Measurements from ENCODE around the gene TTC34. TPM values are rescaled to one million over a fixed set of nuclear protein-coding genes. Genes with fewer than 3 reads are reported as not detected.
"Not testable (repeated sequence)": the region's sequence is repeated elsewhere in the genome, so short reads cannot be mapped to it uniquely, and the experiment has no call there.

Gene TTC34
- polyA plus RNA-seq, 3 donors = 0.03 to 1.00 TPM; not detected in 1

DNA sequence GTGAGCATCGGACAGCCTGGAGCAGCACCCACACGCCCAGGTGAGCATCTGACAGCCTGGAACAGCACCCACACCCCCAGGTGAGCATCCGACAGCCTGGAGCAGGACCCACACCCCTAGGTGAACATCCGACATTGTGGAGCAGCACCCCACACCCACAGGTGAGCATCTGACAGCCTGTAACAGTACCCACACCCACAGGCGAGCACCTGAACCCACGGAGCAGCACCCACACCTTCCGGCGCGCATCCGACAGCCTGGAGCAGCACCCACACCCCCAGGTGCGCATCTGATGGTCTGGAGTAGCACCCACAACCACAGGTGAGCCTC, 113.2 kb downstream of the TTC34 start:
- H3K27ac Mint-ChIP-seq; H3K4me1 ChIP-seq (ENCODE audit: control insufficient read depth in 1 of 2, insufficient read depth in 2 of 2, low read length in 2 of 2); H3K36me3 ChIP-seq (replicated peaks in 1 of 2; ENCODE audit: control insufficient read depth in 1 of 2, insufficient read depth in 2 of 2, low read length in 2 of 2); H3K4me3 Mint-ChIP-seq; H2AFZ ChIP-seq (ENCODE audit: insufficient read depth, low read depth, low read length, poor library complexity, severe bottlenecking); H3K27ac ChIP-seq (ENCODE audit: low read depth in 1 of 2, low read length in 2 of 2); H3K79me2 ChIP-seq (ENCODE audit: insufficient read depth, low read length); H3K9ac ChIP-seq (ENCODE audit: insufficient read depth, low read length, poor library complexity, severe bottlenecking); H3K36me3 Mint-ChIP-seq; H3K9me3 Mint-ChIP-seq; intact Hi-C loops (cut with micrococcal nuclease); H4K20me1 ChIP-seq (ENCODE audit: insufficient read depth, low read length); H3K9me3 ChIP-seq (replicated peaks in 1 of 2; ENCODE audit: control insufficient read depth in 1 of 2, insufficient read depth in 1 of 2, low read length in 2 of 2); H3K27me3 Mint-ChIP-seq (ENCODE audit: low read depth in 3 of 3); DNase-seq; H3K4me3 ChIP-seq (replicated peaks in 1 of 3; ENCODE audit: low read depth in 2 of 3, low read length in 3 of 3); H3K27me3 ChIP-seq (ENCODE audit: control insufficient read depth in 2 of 2, insufficient read depth in 2 of 2, low read length in 2 of 2); H3K4me1 Mint-ChIP-seq; H3K4me2 ChIP-seq (replicated peaks; ENCODE audit: extremely low read depth, low read length, poor library complexity, severe bottlenecking): not testable (repeated sequence)
- whole genome bisulfite sequencing (ENCODE audit: insufficient coverage) = 70% methylated on average over 2 of the region's 11 CpGs

DNA sequence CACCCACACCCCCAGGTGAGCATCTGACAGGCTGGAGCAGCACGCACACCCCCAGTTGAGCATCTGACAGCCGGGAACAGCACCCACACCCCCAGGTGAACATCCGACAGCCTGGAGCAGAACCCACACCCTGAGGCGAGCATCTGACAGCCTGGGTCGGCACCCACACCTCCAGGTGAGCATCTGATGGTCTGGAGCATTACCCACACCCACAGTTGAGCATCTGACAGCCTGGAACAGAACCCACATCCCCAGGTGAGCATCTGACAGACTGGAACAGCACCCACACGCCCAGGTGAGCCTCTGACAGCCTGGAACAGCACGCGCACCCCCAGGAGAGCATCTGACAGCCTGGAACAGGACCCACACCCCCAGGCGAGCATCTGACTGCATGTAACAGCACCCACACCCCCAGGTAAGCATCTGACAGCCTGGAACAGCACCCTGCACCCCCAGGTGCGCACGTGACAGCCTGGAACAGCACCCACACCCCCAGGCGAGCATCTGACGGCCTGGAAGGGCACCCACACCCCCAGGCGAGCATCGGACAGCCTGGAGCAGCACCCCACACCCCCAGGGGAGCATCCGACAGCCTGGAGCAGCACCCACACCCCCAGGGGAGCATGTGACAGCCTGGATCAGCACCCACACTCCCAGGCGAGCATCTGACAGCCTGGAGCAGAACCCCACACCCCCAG, 113.7 kb downstream of the TTC34 start:
- H3K27me3 ChIP-seq (ENCODE audit: control insufficient read depth in 2 of 2, insufficient read depth in 2 of 2, low read length in 2 of 2); H4K20me1 ChIP-seq (ENCODE audit: insufficient read depth, low read length); H3K9me3 Mint-ChIP-seq; DNase-seq; H2AFZ ChIP-seq (ENCODE audit: insufficient read depth, low read depth, low read length, poor library complexity, severe bottlenecking); H3K27ac ChIP-seq (ENCODE audit: low read depth in 1 of 2, low read length in 2 of 2); H3K9ac ChIP-seq (ENCODE audit: insufficient read depth, low read length, poor library complexity, severe bottlenecking); H3K9me3 ChIP-seq (replicated peaks in 1 of 2; ENCODE audit: control insufficient read depth in 1 of 2, insufficient read depth in 1 of 2, low read length in 2 of 2); H3K4me1 Mint-ChIP-seq; H3K4me3 Mint-ChIP-seq; H3K4me3 ChIP-seq (replicated peaks in 1 of 3; ENCODE audit: low read depth in 2 of 3, low read length in 3 of 3); H3K27me3 Mint-ChIP-seq (ENCODE audit: low read depth in 3 of 3); H3K36me3 Mint-ChIP-seq; H3K4me1 ChIP-seq (ENCODE audit: control insufficient read depth in 1 of 2, insufficient read depth in 2 of 2, low read length in 2 of 2); H3K79me2 ChIP-seq (ENCODE audit: insufficient read depth, low read length); H3K27ac Mint-ChIP-seq; intact Hi-C loops (cut with micrococcal nuclease); H3K36me3 ChIP-seq (replicated peaks in 1 of 2; ENCODE audit: control insufficient read depth in 1 of 2, insufficient read depth in 2 of 2, low read length in 2 of 2); H3K4me2 ChIP-seq (replicated peaks; ENCODE audit: extremely low read depth, low read length, poor library complexity, severe bottlenecking): not testable (repeated sequence)
- 32% methylated on average over 8 of the region's 17 CpGs for WGBS (ENCODE audit: insufficient coverage)

DNA sequence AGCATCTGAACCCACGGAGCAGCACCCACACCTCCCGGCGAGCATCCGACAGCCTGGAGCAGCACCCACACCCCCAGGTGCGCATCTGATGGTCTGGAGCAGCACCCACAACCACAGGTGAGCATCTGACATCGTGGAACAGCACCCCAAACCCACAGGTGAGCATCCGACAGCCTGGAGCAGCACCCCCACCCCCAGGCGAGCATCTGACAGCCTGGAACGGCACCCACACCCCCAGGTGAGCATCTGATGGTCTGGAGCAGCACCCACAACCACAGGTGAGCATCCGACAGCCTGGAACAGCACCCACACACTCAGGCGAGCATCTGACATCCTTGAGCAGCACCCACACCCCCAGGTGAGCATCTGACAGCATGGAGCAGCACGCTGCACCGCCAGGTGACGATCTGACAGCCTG, 114.3 kb downstream of the TTC34 start:
- H4K20me1 ChIP-seq (ENCODE audit: insufficient read depth, low read length); DNase-seq; H3K4me2 ChIP-seq (replicated peaks; ENCODE audit: extremely low read depth, low read length, poor library complexity, severe bottlenecking); H3K4me3 ChIP-seq (replicated peaks in 1 of 3; ENCODE audit: low read depth in 2 of 3, low read length in 3 of 3); H3K9me3 Mint-ChIP-seq; H3K27me3 Mint-ChIP-seq (ENCODE audit: low read depth in 3 of 3); H3K36me3 ChIP-seq (replicated peaks in 1 of 2; ENCODE audit: control insufficient read depth in 1 of 2, insufficient read depth in 2 of 2, low read length in 2 of 2); H3K36me3 Mint-ChIP-seq; H3K27ac ChIP-seq (ENCODE audit: low read depth in 1 of 2, low read length in 2 of 2); H3K4me1 ChIP-seq (ENCODE audit: control insufficient read depth in 1 of 2, insufficient read depth in 2 of 2, low read length in 2 of 2); intact Hi-C loops (cut with micrococcal nuclease); H3K27ac Mint-ChIP-seq; H3K4me1 Mint-ChIP-seq; H3K9me3 ChIP-seq (replicated peaks in 1 of 2; ENCODE audit: control insufficient read depth in 1 of 2, insufficient read depth in 1 of 2, low read length in 2 of 2); H2AFZ ChIP-seq (ENCODE audit: insufficient read depth, low read depth, low read length, poor library complexity, severe bottlenecking); H3K27me3 ChIP-seq (ENCODE audit: control insufficient read depth in 2 of 2, insufficient read depth in 2 of 2, low read length in 2 of 2); H3K9ac ChIP-seq (ENCODE audit: insufficient read depth, low read length, poor library complexity, severe bottlenecking); H3K79me2 ChIP-seq (ENCODE audit: insufficient read depth, low read length): not testable (repeated sequence)
- H3K4me3 Mint-ChIP-seq = peak overlapping the region in 1 of 2 donors; percentile 4
- WGBS (ENCODE audit: insufficient coverage) = 46% methylated on average over 8 of the region's 14 CpGs

DNA sequence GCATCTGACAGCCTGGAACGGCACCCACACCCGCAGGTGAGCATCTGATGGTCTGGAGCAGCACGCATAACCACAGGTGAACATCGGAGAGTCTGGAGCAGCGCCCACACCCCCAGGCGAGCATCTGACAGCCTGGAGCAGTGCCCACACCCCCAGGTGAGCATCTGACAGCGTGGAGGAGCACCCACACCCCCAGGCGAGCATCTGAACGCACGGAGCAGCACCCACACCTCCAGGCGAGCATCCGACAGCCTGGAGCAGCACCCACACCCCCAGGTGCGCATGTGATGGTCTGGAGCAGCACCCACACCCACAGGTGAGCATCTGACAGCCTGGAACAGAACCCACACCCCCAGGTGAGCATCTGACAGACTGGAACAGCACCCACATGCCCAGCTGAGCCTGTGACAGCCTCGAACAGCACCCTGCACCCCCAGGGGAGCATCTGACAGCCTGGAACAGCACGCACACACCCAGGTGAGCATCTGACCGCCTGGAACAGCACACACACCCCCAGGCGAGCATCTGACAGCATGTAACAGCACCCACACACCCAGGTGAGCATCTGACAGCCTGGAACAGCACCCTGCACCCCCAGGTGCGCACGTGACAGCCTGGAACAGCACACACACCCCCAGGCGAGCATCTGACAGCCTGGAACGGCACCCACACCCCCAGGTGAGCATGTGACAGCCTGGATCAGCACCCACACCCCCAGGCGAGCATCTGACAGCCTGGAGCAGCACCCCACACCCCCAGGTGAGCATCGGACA, 115.2 kb downstream of the TTC34 start:
- H3K4me2 ChIP-seq (replicated peaks; ENCODE audit: extremely low read depth, low read length, poor library complexity, severe bottlenecking); H3K36me3 Mint-ChIP-seq; H2AFZ ChIP-seq (ENCODE audit: insufficient read depth, low read depth, low read length, poor library complexity, severe bottlenecking); H3K9ac ChIP-seq (ENCODE audit: insufficient read depth, low read length, poor library complexity, severe bottlenecking); H3K27ac Mint-ChIP-seq; H3K9me3 ChIP-seq (replicated peaks in 1 of 2; ENCODE audit: control insufficient read depth in 1 of 2, insufficient read depth in 1 of 2, low read length in 2 of 2); H3K27ac ChIP-seq (ENCODE audit: low read depth in 1 of 2, low read length in 2 of 2); intact Hi-C loops (cut with micrococcal nuclease); H3K4me3 Mint-ChIP-seq; H3K9me3 Mint-ChIP-seq; H3K4me3 ChIP-seq (replicated peaks in 1 of 3; ENCODE audit: low read depth in 2 of 3, low read length in 3 of 3); H3K27me3 ChIP-seq (ENCODE audit: control insufficient read depth in 2 of 2, insufficient read depth in 2 of 2, low read length in 2 of 2); H3K4me1 ChIP-seq (ENCODE audit: control insufficient read depth in 1 of 2, insufficient read depth in 2 of 2, low read length in 2 of 2); H3K79me2 ChIP-seq (ENCODE audit: insufficient read depth, low read length); H3K27me3 Mint-ChIP-seq (ENCODE audit: low read depth in 3 of 3); H3K36me3 ChIP-seq (replicated peaks in 1 of 2; ENCODE audit: control insufficient read depth in 1 of 2, insufficient read depth in 2 of 2, low read length in 2 of 2); H3K4me1 Mint-ChIP-seq; DNase-seq; H4K20me1 ChIP-seq (ENCODE audit: insufficient read depth, low read length): not testable (repeated sequence)
- WGBS (ENCODE audit: insufficient coverage) = no CpG with 5 or more reads among the region's 23 CpGs
